Measurements from ENCODE around the gene NQO2.

DNA sequence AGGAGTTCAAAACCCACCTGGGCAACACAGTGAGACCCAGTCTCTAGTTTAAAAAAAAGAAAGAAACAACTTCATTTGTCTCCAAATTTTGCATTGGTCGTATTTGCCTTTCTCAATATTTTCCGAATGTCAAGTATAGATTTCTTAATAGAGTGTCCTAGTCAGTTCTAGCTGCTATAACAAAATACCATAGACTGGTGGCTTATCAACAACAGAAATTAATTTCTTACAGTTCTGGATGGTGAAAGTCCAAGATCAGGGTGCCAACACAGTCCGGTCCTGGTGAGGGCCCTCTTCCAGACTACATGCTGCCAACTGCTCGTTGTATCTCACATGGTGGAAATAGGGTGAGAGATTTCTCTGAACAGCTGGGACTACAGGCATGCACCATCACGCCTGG is 34.0 kb downstream of the NQO2 start:
- TF ChIP-seq, protein P1, sequence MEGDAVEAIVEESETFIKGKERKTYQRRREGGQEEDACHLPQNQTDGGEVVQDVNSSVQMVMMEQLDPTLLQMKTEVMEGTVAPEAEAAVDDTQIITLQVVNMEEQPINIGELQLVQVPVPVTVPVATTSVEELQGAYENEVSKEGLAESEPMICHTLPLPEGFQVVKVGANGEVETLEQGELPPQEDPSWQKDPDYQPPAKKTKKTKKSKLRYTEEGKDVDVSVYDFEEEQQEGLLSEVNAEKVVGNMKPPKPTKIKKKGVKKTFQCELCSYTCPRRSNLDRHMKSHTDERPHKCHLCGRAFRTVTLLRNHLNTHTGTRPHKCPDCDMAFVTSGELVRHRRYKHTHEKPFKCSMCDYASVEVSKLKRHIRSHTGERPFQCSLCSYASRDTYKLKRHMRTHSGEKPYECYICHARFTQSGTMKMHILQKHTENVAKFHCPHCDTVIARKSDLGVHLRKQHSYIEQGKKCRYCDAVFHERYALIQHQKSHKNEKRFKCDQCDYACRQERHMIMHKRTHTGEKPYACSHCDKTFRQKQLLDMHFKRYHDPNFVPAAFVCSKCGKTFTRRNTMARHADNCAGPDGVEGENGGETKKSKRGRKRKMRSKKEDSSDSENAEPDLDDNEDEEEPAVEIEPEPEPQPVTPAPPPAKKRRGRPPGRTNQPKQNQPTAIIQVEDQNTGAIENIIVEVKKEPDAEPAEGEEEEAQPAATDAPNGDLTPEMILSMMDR (conservative IDR thresholded peaks at IDR 0.05) = no peak
- no peak for TF ChIP-seq ZFX (IDR thresholded peaks at IDR 0.05)

Data from C4-2B (cell line).